BJ (cell line): ENCODE data around the gene C6orf132. TPM values are rescaled to one million over a fixed set of nuclear protein-coding genes. Genes with fewer than 3 reads are reported as not detected.

ENCODE experiments used
- CTCF ChIA-PET: fragments of 350-600 bp; formaldehyde crosslinking; extraction: SDS; loops from one replicate; lab custom pipeline; 2021; ENCODE audit warnings: antibody characterized with exemption, inconsistent platforms; lab: Yijun Ruan, JAX
- POLR2A ChIA-PET: fragments of 300-600 bp; sonication (Branson Sonifier 250); formaldehyde crosslinking; extraction: SDS; loops from one replicate; lab custom pipeline; 2021; ENCODE audit warnings: antibody characterized with exemption; lab: Charles Lee
- DNase-seq: peaks from one replicate; pipeline ENCODE4 v3.0.0-alpha.2; 2011; ENCODE audit warnings: low read depth
- H3K27me3 ChIP-seq: 2 replicates; pipeline ENCODE4 v1.6.0; 2011; ENCODE audit warnings: low read length; ENCODE audit not compliant: control insufficient read depth, insufficient read depth
- H3K36me3 ChIP-seq: 2 replicates; pipeline ENCODE4 v1.5.1; 2011; ENCODE audit warnings: low read length; ENCODE audit not compliant: control insufficient read depth, insufficient read depth
- H3K4me3 ChIP-seq: 2 replicates; pipeline ENCODE4 v1.5.1; 2011; ENCODE audit warnings: low read depth, mild to moderate bottlenecking, control low read depth, low read length
- CTCF ChIP-seq: IDR thresholded peaks from 2 replicates; pipeline ENCODE4 v1.5.1; 2011; ENCODE audit warnings: low read depth, mild to moderate bottlenecking, control low read depth, inconsistent platforms, low read length, moderate library complexity; ENCODE audit not compliant: insufficient read depth
- polyA plus RNA-seq: library from polyadenylated mRNA; depleted of rRNA; stranded (reverse); fragments of >200 nt; gene quantifications from 2 replicates; pipeline ENCODE4 v1.2.3, GENCODE V29; 2011

Gene C6orf132
- polyA plus RNA-seq, 1 experiment: 0.70 TPM

DNA sequence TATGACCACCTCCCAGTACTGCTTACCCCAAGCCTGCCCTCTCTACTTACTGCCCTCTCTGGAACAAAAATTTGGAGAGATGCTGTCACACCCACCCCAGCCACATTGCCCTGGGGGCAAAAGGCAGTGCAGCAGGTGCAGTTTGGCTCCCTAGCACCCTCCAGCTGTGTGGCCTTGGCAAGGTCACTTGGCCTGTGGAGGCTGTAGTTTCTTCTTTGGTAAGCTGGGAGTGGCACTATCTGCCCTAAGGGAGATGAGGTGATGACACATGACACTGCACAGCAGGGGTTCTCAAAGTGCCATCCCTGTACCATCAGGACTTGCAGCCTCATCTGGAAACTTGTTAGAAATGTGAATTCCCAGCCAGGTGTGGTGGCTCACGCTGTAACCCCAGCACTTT lies 47.3 kb downstream of the C6orf132 start:
- CTCF ChIA-PET: interaction anchor here (0.8 to 2.0 kb wide), 4 partner anchors 9 to 119 kb away, joined by 3 to 6 read pairs (median 5); no protein-coding TSS in a partner anchor
- TF ChIP-seq CTCF: no peak

DNA sequence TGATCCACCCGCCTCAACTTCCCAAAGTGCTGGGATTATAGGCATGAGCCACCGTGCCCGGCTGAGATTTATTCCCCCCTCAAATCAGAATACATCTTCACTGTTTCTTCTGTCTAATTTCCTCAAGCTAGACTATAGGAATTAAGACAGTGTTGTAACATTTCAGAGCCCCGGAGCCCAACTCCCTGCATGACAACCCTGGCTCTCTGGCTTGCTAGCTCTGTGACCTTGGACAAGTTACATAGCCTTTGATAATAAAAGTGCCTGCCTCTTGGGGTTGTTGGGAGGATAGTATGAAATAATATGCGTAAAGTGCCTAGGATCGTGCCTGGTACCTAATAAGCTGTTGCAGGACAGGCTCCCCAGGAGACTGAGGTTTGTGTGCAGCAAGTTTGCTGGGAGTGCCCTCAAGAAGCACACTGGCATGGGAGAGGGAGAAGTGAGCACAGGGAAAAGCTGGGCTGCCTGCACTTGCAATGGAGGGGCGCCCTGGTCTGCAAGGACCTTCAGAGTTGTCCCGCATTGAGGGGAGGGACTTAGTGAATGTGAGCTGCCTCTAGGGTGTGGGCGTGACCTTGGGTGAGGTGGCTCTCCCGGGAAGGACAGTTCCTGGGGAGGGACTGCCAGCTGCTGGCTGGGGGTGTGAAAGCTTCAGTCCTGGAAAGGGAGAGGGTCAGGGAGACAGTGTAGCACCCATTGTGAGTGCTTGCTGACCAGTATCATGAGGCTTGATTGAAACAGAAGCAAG lies 48.7 kb downstream of the C6orf132 start:
- CTCF ChIA-PET: interaction anchor here (0.7 to 1.4 kb wide), 6 partner anchors 11 to 307 kb away, joined by 3 to 5 read pairs (median 3); partner anchors contain the start of gene TOMM6
- no peaks in the 10 kb centered on the region; the same call in 1 of the 2 replicates for H3K27me3 ChIP-seq
- no peak overlapping the region for H3K4me3 ChIP-seq
- TF ChIP-seq CTCF: no peak
- POLR2A ChIA-PET: interaction anchor here (0.6 kb wide), 1 partner anchor 643 kb away, joined by 3 read pairs; no protein-coding TSS in a partner anchor
- H3K36me3 ChIP-seq: no peaks in the 10 kb centered on the region
- no peak for DNase-seq

More for the DNA sequence above, 47.3 kb downstream of the C6orf132 start:
- no peak for DNase-seq
- POLR2A ChIA-PET: no interaction called here
- no peaks in the 10 kb centered on the region for H3K36me3 ChIP-seq
- H3K4me3 ChIP-seq: no peak overlapping the region
- H3K27me3 ChIP-seq: no peaks in the 10 kb centered on the region; the same call in 1 of the 2 replicates

GRCh38 chr6:42091718-42092023 lies 50.7 kb downstream of the C6orf132 start:
- no peaks in the 10 kb centered on the region; the same call in 1 of the 2 replicates for H3K27me3 ChIP-seq
- no peaks in the 10 kb centered on the region for H3K36me3 ChIP-seq
- TF ChIP-seq CTCF: no peak
- H3K4me3 ChIP-seq: no peak overlapping the region
- POLR2A ChIA-PET: no interaction called here
- CTCF ChIA-PET: interaction anchor here (3.7 kb wide), 1 partner anchor 12 kb away, joined by 13 read pairs; no protein-coding TSS in a partner anchor
- DNase-seq: no peak

- CTCF ChIA-PET: interaction anchor here (0.6 to 3.7 kb wide), 3 partner anchors 13 to 150 kb away, joined by 3 to 13 read pairs (median 4); no protein-coding TSS in a partner anchor
- no peaks in the 10 kb centered on the region for H3K36me3 ChIP-seq
- H3K4me3 ChIP-seq: no peak overlapping the region
- no peaks in the 10 kb centered on the region; the same call in 1 of the 2 replicates for H3K27me3 ChIP-seq
- DNase-seq: no peak
- TF ChIP-seq CTCF: no peak
- POLR2A ChIA-PET: no interaction called here
Measured at GRCh38 chr6:42090819-42091717, 51.4 kb downstream of the C6orf132 start.
